SH-SY5Y (cell line): ENCODE results near the gene ZIC2.

Experiments
- GATA2 ChIP-seq: IDR thresholded peaks from 2 replicates; pipeline ENCODE4 v1.6.1; 2011; ENCODE audit warnings: mild to moderate bottlenecking, low read depth, low read length
- GATA3 ChIP-seq: IDR thresholded peaks from 2 replicates; pipeline ENCODE4 v1.6.1; 2011; ENCODE audit warnings: low read depth, mild to moderate bottlenecking, low read length, moderate library complexity

DNA sequence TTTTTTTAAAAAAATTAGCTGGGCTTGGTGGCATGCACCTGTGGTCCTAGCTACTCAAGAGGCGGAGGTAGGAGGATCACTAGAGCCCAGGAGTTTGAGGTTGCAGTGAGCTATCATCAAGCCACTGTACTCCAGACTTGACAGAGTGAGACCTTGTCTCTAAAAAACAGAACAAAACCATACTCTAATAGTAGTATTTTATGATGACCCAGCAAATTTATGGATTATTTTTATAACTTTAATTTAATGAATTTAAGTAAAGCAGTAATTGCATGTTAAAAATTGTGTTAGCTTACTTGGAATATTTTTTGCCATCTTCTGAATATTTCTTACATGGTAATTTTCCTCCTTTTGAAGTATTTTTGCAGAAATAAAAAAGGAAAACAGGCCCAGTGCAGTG lies 48.3 kb downstream of the ZIC2 start:
- TF ChIP-seq GATA2, result no peak
- TF ChIP-seq GATA3, result no peak
